BE2C (cell line): ENCODE data around the gene RASGRF1.

Experiments used
- DNase-seq: peaks from one replicate; pipeline ENCODE4 v3.0.0-alpha.2; 2020
- H3K27me3 ChIP-seq: fragments of 250-450 bp; sonication (Bioruptor Pico); 2 replicates; pipeline ENCODE4 v1.5.1; 2020; ENCODE audit warnings: mild to moderate bottlenecking
- H3K36me3 ChIP-seq: fragments of 250-450 bp; sonication (Bioruptor Pico); 2 replicates; pipeline ENCODE4 v1.5.1; 2020; ENCODE audit warnings: mild to moderate bottlenecking
- H3K4me1 ChIP-seq: fragments of 250-450 bp; sonication (Bioruptor Pico); 2 replicates; pipeline ENCODE4 v1.5.1; 2020
- H3K4me3 ChIP-seq: 2 replicates; pipeline ENCODE4 v1.5.1; 2011; ENCODE audit warnings: low read depth, low read length
- H3K9me3 ChIP-seq: fragments of 250-450 bp; sonication (Bioruptor Pico); 2 replicates; pipeline ENCODE4 v1.5.1; 2020
- CTCF ChIP-seq: IDR thresholded peaks from 2 replicates; pipeline ENCODE4 v1.5.1; 2012; ENCODE audit warnings: mild to moderate bottlenecking, low read depth, low read length

Gene RASGRF1

DNA sequence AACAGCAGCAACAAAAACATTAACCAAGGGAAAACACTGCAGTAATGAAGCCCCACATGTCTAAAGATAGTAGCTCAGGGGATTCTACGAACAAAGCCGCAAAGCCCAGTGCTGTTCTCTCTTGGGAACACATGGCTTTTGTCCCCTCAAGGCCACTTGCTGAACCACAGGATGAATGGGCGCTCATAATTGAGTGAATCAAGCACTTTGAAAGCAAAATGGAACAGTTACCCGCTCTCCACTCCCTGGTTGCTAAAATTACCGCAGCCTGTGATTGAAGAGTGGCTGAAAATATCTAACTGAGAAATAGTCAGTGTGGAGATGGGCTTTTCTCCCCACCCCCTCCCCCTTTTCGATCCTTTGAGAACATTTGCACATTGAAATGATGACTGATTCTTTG lies 39.6 kb downstream of the RASGRF1 start:
- H3K27me3 ChIP-seq = no peaks in the 10 kb centered on the region
- H3K4me1 ChIP-seq = no peaks in the 10 kb centered on the region
- TF ChIP-seq CTCF = no peak
- no peaks in the 10 kb centered on the region for H3K36me3 ChIP-seq
- DNase-seq = no peak
- no peaks in the 10 kb centered on the region for H3K9me3 ChIP-seq
- no peak overlapping the region for H3K4me3 ChIP-seq

DNA sequence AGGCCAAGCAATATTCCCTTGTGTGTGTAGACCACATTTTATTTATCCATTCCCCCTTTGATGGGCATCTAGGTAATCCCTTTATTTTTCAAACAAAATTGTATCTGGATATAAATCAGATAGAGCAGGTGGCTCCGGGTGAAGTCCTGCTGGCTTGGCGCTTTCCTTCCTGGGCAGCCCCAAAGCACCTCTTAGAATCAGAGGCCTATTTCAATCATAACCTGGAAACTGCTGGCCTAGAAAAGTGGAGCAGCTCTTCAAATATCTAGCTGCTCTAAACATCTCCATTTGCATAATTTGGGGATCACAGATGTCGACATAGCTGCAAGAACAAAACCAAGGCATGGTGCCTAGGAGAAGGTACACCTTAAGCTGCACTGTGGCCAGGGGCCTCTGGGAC lies 40.2 kb downstream of the RASGRF1 start:
- no peak for TF ChIP-seq CTCF
- Histone ChIP-seq H3K27me3 (no peaks in the 10 kb centered on the region), H3K9me3 (no peaks in the 10 kb centered on the region), H3K4me3 (no peak overlapping the region), H3K36me3 (no peaks in the 10 kb centered on the region), H3K4me1 (no peaks in the 10 kb centered on the region)
- DNase-seq = no peak

DNA sequence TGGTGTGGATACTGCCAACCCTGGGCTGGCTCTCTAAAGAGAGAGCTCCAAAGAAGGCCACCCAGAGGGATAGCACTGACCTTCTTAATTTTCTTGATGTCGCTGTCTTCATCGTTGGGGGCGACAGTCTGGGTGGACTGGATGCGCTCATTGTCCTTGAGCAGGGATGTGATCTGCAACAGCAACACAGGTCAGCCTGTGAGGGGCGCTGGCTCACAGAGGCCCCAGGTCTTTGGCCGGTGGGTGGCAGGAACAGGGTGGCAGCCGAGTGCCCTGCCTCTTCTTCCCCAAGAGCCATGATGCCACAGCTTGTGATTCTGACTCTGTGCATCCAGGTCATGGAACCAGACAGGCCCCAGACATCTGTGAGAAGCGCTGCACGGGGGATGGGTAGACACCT lies 41.2 kb downstream of the RASGRF1 start:
- no peak for TF ChIP-seq CTCF
- Histone ChIP-seq H3K4me3 (no peak overlapping the region), H3K4me1 (no peaks in the 10 kb centered on the region), H3K36me3 (no peaks in the 10 kb centered on the region), H3K27me3 (no peaks in the 10 kb centered on the region), H3K9me3 (no peaks in the 10 kb centered on the region)
- DNase-seq = no peak

DNA sequence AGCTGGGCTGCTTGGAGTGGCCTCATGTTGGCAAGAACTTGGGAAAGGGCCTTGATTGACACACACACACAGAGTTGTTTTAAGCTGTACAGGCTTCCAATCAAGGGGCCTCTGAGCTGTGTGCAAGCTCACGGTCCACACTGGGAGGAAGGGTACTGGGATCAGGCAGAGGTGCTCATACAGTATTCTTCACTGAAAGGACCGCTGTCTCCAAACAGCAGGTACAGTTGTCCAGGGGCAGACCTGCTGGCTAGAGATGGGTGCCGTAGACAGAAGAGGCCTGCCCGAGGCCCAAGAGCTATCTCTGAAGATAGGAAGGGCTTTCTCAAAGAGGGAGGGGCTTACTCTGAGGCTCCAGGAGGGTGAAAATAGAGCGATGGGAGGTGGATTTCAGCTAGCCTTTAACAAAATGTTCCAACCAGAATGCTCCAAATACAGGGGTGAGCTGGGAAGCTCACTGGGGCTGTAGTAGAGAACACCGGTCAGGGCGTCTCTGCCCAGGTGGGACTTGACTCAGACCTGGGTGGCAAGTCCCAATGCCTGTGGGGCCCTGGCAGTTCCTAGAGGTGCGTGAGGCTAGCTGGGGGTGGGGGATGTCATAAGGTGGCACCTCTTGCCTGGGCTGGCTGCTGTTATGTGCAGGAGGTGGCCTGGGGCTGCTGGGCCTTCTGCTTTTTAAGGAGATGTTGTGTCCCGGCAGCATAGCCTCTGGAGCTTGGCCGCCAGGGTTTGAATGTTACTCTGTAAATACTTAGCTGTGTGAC lies 42.7 kb downstream of the RASGRF1 start:
- no peaks in the 10 kb centered on the region for H3K9me3 ChIP-seq
- no peak overlapping the region for H3K4me3 ChIP-seq
- no peaks in the 10 kb centered on the region for H3K4me1 ChIP-seq
- no peaks in the 10 kb centered on the region for H3K36me3 ChIP-seq
- no peak for TF ChIP-seq CTCF
- H3K27me3 ChIP-seq = no peaks in the 10 kb centered on the region
- no peak for DNase-seq

DNA sequence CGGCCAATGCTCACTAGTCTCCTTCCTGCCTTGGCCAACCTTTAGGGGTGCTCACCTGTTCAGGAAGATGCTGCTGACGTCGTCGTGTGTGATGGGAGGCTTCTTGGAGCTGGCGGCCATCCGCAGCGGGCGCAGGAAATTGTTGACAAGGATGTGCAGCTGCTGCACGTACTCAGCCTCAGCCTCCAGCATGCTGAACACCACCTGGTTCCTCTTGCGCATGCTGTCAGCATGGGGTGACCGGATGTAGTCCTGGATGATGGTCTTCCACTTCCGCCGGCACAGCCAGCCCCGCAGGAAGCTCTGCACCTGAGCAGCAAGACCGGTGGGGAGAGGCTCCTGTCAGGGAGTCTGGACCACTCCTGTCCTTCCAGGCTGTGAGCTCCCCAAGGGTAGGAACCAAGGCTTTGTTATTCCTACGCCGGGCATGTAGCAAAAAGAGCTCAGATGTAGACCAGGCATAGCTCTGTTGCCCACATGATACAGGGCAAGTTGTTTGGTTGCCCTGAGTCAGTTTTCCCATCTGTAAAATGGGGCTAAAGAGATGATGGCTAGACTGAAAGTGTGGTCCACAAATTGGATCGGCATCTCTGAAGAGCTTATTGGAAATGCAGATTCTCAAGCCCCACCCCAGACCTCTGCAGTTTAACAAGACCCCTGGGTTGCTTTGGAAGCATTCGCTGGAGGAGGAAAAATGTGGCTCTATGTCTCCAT lies 43.7 kb downstream of the RASGRF1 start:
- H3K9me3 ChIP-seq = no peaks in the 10 kb centered on the region
- no peaks in the 10 kb centered on the region for H3K27me3 ChIP-seq
- DNase-seq = no peak
- H3K4me1 ChIP-seq = no peaks in the 10 kb centered on the region
- H3K36me3 ChIP-seq = no peaks in the 10 kb centered on the region
- TF ChIP-seq CTCF = no peak
- no peak overlapping the region for H3K4me3 ChIP-seq

GRCh38 chr15:79045041-79045440 lies 45.5 kb downstream of the RASGRF1 start:
- no peaks in the 10 kb centered on the region for H3K27me3 ChIP-seq
- no peak for TF ChIP-seq CTCF
- no peak overlapping the region for H3K4me3 ChIP-seq
- DNase-seq = no peak
- no peaks in the 10 kb centered on the region for H3K36me3 ChIP-seq
- H3K4me1 ChIP-seq = no peaks in the 10 kb centered on the region
- H3K9me3 ChIP-seq = no peaks in the 10 kb centered on the region
